GM12801 (cell line): ENCODE data around the gene NKX6-2.

Experiments used
- CTCF ChIP-seq: IDR thresholded peaks from one replicate; pipeline ENCODE4 v1.5.1; 2011; ENCODE audit warnings: control low read depth; ENCODE audit not compliant: insufficient read length; ENCODE audit errors: extremely low read depth

The NKX6-2 gene

GRCh38 chr10:132735923-132736391 is 50.0 kb downstream of the NKX6-2 start:
- TF ChIP-seq CTCF = no peak

GRCh38 chr10:132735341-132735775 is 50.6 kb downstream of the NKX6-2 start:
- TF ChIP-seq CTCF = no peak

- no peak for TF ChIP-seq CTCF
Observed at GRCh38 chr10:132733926-132734325, 52.0 kb downstream of the NKX6-2 start.
